ENCODE results near the gene CDH11. TPM values are rescaled to one million over a fixed set of nuclear protein-coding genes. Genes with fewer than 3 reads are reported as not detected.

The CDH11 gene
- total RNA-seq, 1 experiment from 2014 or later: not detected

DNA sequence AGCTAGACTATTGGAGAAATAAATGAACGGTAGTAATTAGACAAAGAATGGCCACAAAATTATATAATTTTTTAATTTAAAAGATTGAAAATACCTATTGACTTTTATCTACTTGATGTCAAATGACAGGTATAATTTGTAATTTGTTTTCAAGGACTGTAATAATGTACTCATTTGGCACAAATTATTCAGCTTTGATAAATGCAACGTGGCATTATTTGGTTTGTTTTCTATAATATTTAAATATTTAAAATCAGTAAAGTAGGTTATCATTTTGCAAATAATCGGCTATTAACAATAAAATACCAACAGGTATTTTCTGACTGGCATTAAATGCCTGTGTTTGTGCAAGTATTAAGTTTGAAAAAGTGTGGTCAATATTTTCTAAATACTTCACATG, 60.6 kb downstream of the CDH11 start:
- H3K4me2 ChIP-seq (ENCODE audit: low read depth, low read length, poor library complexity, severe bottlenecking): no peak overlapping the region
- no peaks in the 10 kb centered on the region; the same call in 1 of the 2 replicates for H3K4me1 ChIP-seq (ENCODE audit: low read length)
- H3K9ac ChIP-seq (ENCODE audit: low read length): no peak overlapping the region
- no peaks in the 10 kb centered on the region for H3K9me3 ChIP-seq (ENCODE audit: low read length)
- no peaks in the 10 kb centered on the region for H3K79me2 ChIP-seq (ENCODE audit: low read length)
- H3K36me3 ChIP-seq (ENCODE audit: insufficient read depth, low read length): no peaks in the 10 kb centered on the region
- no peaks in the 10 kb centered on the region for H3K27me3 ChIP-seq (ENCODE audit: low read length)
- no peak overlapping the region for H3K27ac ChIP-seq (ENCODE audit: low read length)
- no peaks in the 10 kb centered on the region for H3K9me2 ChIP-seq (replicated peaks; ENCODE audit: insufficient read depth, low read length)
- no peak overlapping the region for H2AFZ ChIP-seq (ENCODE audit: low read length)
- H3K4me3 ChIP-seq (ENCODE audit: low read length): no peak overlapping the region
- H4K20me1 ChIP-seq (ENCODE audit: insufficient read depth, low read depth, low read length): no peaks in the 10 kb centered on the region
- DNase-seq: no peak

DNA sequence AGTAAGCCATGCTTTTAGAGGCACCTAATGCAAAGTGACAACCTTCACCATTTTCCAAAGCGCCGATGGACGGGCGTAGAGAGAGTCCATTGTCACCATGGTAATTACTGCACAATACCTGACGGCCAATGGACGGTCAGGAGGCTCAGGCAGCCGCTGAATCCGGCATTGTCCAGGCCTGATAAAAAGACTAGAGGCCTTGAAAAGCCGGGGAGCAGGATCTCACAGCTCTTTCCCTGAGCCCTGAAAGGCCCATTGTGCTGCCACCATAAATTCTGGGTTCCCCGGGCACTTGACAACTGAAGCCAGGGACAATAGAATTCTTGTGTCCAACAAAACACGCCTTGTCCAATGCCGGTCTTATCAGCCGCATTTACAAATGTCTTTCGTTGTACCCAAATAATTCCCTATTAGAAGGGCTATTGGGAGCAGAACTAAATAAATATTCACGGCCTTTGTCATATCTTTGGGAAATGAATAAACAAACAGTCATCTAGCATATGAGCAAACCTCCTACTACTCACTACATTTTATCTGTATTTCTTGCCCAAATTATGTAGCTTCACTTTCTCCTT, 62.4 kb downstream of the CDH11 start:
- no peaks in the 10 kb centered on the region for H4K20me1 ChIP-seq (ENCODE audit: insufficient read depth, low read depth, low read length)
- no peaks in the 10 kb centered on the region for H3K9me3 ChIP-seq (ENCODE audit: low read length)
- H3K4me3 ChIP-seq (ENCODE audit: low read length): no peak overlapping the region
- H3K27ac ChIP-seq (ENCODE audit: low read length): no peak overlapping the region
- no peak for DNase-seq
- no peaks in the 10 kb centered on the region; the same call in 1 of the 2 replicates for H3K4me1 ChIP-seq (ENCODE audit: low read length)
- no peak overlapping the region for H2AFZ ChIP-seq (ENCODE audit: low read length)
- H3K9me2 ChIP-seq (replicated peaks; ENCODE audit: insufficient read depth, low read length): no peaks in the 10 kb centered on the region
- H3K79me2 ChIP-seq (ENCODE audit: low read length): no peaks in the 10 kb centered on the region
- H3K36me3 ChIP-seq (ENCODE audit: insufficient read depth, low read length): no peaks in the 10 kb centered on the region
- H3K27me3 ChIP-seq (ENCODE audit: low read length): no peaks in the 10 kb centered on the region
- no peak overlapping the region for H3K9ac ChIP-seq (ENCODE audit: low read length)
- no peak overlapping the region for H3K4me2 ChIP-seq (ENCODE audit: low read depth, low read length, poor library complexity, severe bottlenecking)

GRCh38 chr16:65057184-65057583, 64.7 kb downstream of the CDH11 start:
- no peak overlapping the region for H2AFZ ChIP-seq (ENCODE audit: low read length)
- no peak overlapping the region for H3K9ac ChIP-seq (ENCODE audit: low read length)
- no peak for DNase-seq
- no peaks in the 10 kb centered on the region for H3K36me3 ChIP-seq (ENCODE audit: insufficient read depth, low read length)
- H4K20me1 ChIP-seq (ENCODE audit: insufficient read depth, low read depth, low read length): no peaks in the 10 kb centered on the region
- no peak overlapping the region for H3K4me2 ChIP-seq (ENCODE audit: low read depth, low read length, poor library complexity, severe bottlenecking)
- H3K27me3 ChIP-seq (ENCODE audit: low read length): no peaks in the 10 kb centered on the region
- H3K4me3 ChIP-seq (ENCODE audit: low read length): no peak overlapping the region
- no peaks in the 10 kb centered on the region; the same call in 1 of the 2 replicates for H3K4me1 ChIP-seq (ENCODE audit: low read length)
- H3K9me2 ChIP-seq (replicated peaks; ENCODE audit: insufficient read depth, low read length): no peaks in the 10 kb centered on the region
- H3K27ac ChIP-seq (ENCODE audit: low read length): no peak overlapping the region
- H3K9me3 ChIP-seq (ENCODE audit: low read length): no peaks in the 10 kb centered on the region
- H3K79me2 ChIP-seq (ENCODE audit: low read length): no peaks in the 10 kb centered on the region

DNA sequence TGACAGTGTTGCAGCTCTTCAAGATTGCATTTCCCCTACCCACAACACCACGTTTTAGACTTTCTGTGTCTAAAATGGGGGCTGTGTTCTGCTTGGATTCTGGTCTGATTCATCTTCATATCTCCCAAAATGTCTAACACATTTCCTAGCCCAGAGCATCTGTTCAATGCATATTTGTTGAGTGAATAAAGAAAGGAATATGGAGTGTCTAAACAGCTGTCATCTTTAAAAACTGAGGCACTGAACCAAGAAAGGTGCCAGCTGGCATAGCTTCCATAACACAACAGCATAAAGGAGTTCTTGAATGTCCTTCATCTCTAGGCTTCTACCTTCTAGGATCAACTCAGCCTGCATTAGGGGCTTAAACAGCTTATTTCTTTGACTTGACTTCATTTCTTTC, 67.4 kb downstream of the CDH11 start:
- no peaks in the 10 kb centered on the region for H3K79me2 ChIP-seq (ENCODE audit: low read length)
- no peaks in the 10 kb centered on the region for H3K9me2 ChIP-seq (replicated peaks; ENCODE audit: insufficient read depth, low read length)
- H4K20me1 ChIP-seq (ENCODE audit: insufficient read depth, low read depth, low read length): no peaks in the 10 kb centered on the region
- no peak overlapping the region for H3K4me2 ChIP-seq (ENCODE audit: low read depth, low read length, poor library complexity, severe bottlenecking)
- no peaks in the 10 kb centered on the region for H3K36me3 ChIP-seq (ENCODE audit: insufficient read depth, low read length)
- DNase-seq: no peak
- no peak overlapping the region for H2AFZ ChIP-seq (ENCODE audit: low read length)
- H3K27me3 ChIP-seq (ENCODE audit: low read length): no peaks in the 10 kb centered on the region
- no peak overlapping the region for H3K27ac ChIP-seq (ENCODE audit: low read length)
- H3K9me3 ChIP-seq (ENCODE audit: low read length): no peaks in the 10 kb centered on the region
- no peak overlapping the region for H3K4me3 ChIP-seq (ENCODE audit: low read length)
- no peak overlapping the region for H3K9ac ChIP-seq (ENCODE audit: low read length)
- H3K4me1 ChIP-seq (ENCODE audit: low read length): no peaks in the 10 kb centered on the region

DNA sequence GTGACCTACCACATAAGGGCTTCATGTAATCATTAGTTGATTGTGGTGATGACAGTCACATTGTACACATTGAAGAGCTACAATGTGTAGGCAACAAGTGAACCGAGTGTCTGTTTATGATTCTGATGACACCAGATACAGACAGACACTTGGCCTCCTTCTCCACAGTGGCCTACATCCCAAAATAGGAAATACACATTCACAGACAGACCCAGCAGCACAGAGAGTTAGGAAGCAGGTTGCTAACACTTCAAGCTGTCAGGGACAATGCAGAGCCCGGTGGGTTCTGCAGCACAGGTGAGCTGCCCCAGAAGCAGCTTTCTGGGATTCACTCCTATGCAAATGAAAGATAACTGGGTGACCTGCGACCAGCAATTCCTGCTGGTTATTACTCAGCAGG, 72.2 kb downstream of the CDH11 start:
- Histone ChIP-seq H3K4me3 (ENCODE audit: low read length) (no peak overlapping the region), H3K36me3 (ENCODE audit: insufficient read depth, low read length) (no peaks in the 10 kb centered on the region), H3K4me2 (ENCODE audit: low read depth, low read length, poor library complexity, severe bottlenecking) (no peak overlapping the region), H4K20me1 (ENCODE audit: insufficient read depth, low read depth, low read length) (no peaks in the 10 kb centered on the region), H3K9ac (ENCODE audit: low read length) (no peak overlapping the region), H3K27ac (ENCODE audit: low read length) (no peak overlapping the region), H3K9me3 (ENCODE audit: low read length) (no peaks in the 10 kb centered on the region), H3K4me1 (ENCODE audit: low read length) (no peaks in the 10 kb centered on the region), H3K27me3 (ENCODE audit: low read length) (no peaks in the 10 kb centered on the region), H2AFZ (ENCODE audit: low read length) (no peak overlapping the region), H3K9me2 (replicated peaks; ENCODE audit: insufficient read depth, low read length) (no peaks in the 10 kb centered on the region), H3K79me2 (ENCODE audit: low read length) (no peaks in the 10 kb centered on the region)
- no peak for DNase-seq

GRCh38 chr16:65045961-65046360, 75.9 kb downstream of the CDH11 start:
- no peak for DNase-seq
- Histone ChIP-seq H4K20me1 (ENCODE audit: insufficient read depth, low read depth, low read length) (no peaks in the 10 kb centered on the region), H3K9ac (ENCODE audit: low read length) (no peak overlapping the region), H3K27ac (ENCODE audit: low read length) (no peak overlapping the region), H3K4me2 (ENCODE audit: low read depth, low read length, poor library complexity, severe bottlenecking) (no peak overlapping the region), H3K36me3 (ENCODE audit: insufficient read depth, low read length) (no peaks in the 10 kb centered on the region), H3K9me2 (replicated peaks; ENCODE audit: insufficient read depth, low read length) (no peaks in the 10 kb centered on the region), H3K4me3 (ENCODE audit: low read length) (no peak overlapping the region), H3K9me3 (ENCODE audit: low read length) (no peaks in the 10 kb centered on the region), H2AFZ (ENCODE audit: low read length) (no peak overlapping the region), H3K27me3 (ENCODE audit: low read length) (no peaks in the 10 kb centered on the region), H3K4me1 (ENCODE audit: low read length) (no peaks in the 10 kb centered on the region), H3K79me2 (ENCODE audit: low read length) (no peaks in the 10 kb centered on the region)

GRCh38 chr16:65044873-65045272, 77.0 kb downstream of the CDH11 start:
- Histone ChIP-seq H3K36me3 (ENCODE audit: insufficient read depth, low read length) (no peaks in the 10 kb centered on the region), H4K20me1 (ENCODE audit: insufficient read depth, low read depth, low read length) (no peaks in the 10 kb centered on the region), H3K9ac (ENCODE audit: low read length) (no peak overlapping the region), H3K79me2 (ENCODE audit: low read length) (no peaks in the 10 kb centered on the region), H3K4me3 (ENCODE audit: low read length) (no peak overlapping the region), H2AFZ (ENCODE audit: low read length) (no peak overlapping the region), H3K4me2 (ENCODE audit: low read depth, low read length, poor library complexity, severe bottlenecking) (no peak overlapping the region), H3K9me2 (replicated peaks; ENCODE audit: insufficient read depth, low read length) (no peaks in the 10 kb centered on the region), H3K4me1 (ENCODE audit: low read length) (no peaks in the 10 kb centered on the region), H3K27ac (ENCODE audit: low read length) (no peak overlapping the region), H3K27me3 (ENCODE audit: low read length) (no peaks in the 10 kb centered on the region), H3K9me3 (ENCODE audit: low read length) (no peaks in the 10 kb centered on the region)
- DNase-seq: no peak

GRCh38 chr16:65044026-65044425, 77.8 kb downstream of the CDH11 start:
- no peaks in the 10 kb centered on the region for H3K36me3 ChIP-seq (ENCODE audit: insufficient read depth, low read length)
- H3K9me2 ChIP-seq (replicated peaks; ENCODE audit: insufficient read depth, low read length): no peaks in the 10 kb centered on the region
- no peak overlapping the region for H3K4me3 ChIP-seq (ENCODE audit: low read length)
- DNase-seq: no peak
- no peak overlapping the region for H2AFZ ChIP-seq (ENCODE audit: low read length)
- no peak overlapping the region for H3K4me2 ChIP-seq (ENCODE audit: low read depth, low read length, poor library complexity, severe bottlenecking)
- H3K79me2 ChIP-seq (ENCODE audit: low read length): no peaks in the 10 kb centered on the region
- no peaks in the 10 kb centered on the region for H3K27me3 ChIP-seq (ENCODE audit: low read length)
- no peaks in the 10 kb centered on the region for H3K4me1 ChIP-seq (ENCODE audit: low read length)
- no peak overlapping the region for H3K27ac ChIP-seq (ENCODE audit: low read length)
- no peak overlapping the region for H3K9ac ChIP-seq (ENCODE audit: low read length)
- H3K9me3 ChIP-seq (ENCODE audit: low read length): no peaks in the 10 kb centered on the region
- no peaks in the 10 kb centered on the region for H4K20me1 ChIP-seq (ENCODE audit: insufficient read depth, low read depth, low read length)

Measured in Karpas-422 (cell line).